ENCODE measurements around the gene FADS1.

Gene FADS1

DNA sequence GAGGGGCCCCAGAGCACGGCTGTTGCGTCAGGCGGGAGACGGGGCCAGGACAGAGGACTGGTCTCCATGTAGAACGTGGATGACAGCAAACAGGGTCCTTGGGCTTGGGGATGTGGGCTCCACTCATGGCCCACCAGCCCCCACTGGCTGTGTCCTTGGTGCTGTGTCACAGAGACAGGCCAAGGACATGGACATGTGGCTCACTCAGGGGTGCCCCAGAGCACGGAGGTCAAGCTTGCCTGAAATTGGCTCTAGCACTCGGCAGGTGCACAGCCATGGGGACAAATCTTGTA lies 25.7 kb upstream of the FADS1 start:
- TF ChIP-seq, protein P1, sequence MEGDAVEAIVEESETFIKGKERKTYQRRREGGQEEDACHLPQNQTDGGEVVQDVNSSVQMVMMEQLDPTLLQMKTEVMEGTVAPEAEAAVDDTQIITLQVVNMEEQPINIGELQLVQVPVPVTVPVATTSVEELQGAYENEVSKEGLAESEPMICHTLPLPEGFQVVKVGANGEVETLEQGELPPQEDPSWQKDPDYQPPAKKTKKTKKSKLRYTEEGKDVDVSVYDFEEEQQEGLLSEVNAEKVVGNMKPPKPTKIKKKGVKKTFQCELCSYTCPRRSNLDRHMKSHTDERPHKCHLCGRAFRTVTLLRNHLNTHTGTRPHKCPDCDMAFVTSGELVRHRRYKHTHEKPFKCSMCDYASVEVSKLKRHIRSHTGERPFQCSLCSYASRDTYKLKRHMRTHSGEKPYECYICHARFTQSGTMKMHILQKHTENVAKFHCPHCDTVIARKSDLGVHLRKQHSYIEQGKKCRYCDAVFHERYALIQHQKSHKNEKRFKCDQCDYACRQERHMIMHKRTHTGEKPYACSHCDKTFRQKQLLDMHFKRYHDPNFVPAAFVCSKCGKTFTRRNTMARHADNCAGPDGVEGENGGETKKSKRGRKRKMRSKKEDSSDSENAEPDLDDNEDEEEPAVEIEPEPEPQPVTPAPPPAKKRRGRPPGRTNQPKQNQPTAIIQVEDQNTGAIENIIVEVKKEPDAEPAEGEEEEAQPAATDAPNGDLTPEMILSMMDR (conservative IDR thresholded peaks at IDR 0.05; ENCODE audit: low read depth, low read length): no peak
- no peak overlapping the region for H3K4me3 ChIP-seq (ENCODE audit: low read depth, low read length)
- DNase-seq (ENCODE audit: low read depth): no peak

GRCh38 chr11:61841636-61842527 lies 25.1 kb upstream of the FADS1 start:
- H3K4me3 ChIP-seq (ENCODE audit: low read depth, low read length): no peak overlapping the region
- TF ChIP-seq, protein P1 (conservative IDR thresholded peaks at IDR 0.05; ENCODE audit: low read depth, low read length): no peak
- no peak for DNase-seq (ENCODE audit: low read depth)

- H3K4me3 ChIP-seq (ENCODE audit: low read depth, low read length): no peak overlapping the region
- no peak for DNase-seq (ENCODE audit: low read depth)
- TF ChIP-seq, protein P1 (conservative IDR thresholded peaks at IDR 0.05; ENCODE audit: low read depth, low read length): no peak
These were observed 23.6 kb upstream of the FADS1 start for GRCh38 chr11:61840371-61840770.

GRCh38 chr11:61839742-61840141 lies 22.9 kb upstream of the FADS1 start:
- no peak overlapping the region for H3K4me3 ChIP-seq (ENCODE audit: low read depth, low read length)
- TF ChIP-seq, protein P1 (conservative IDR thresholded peaks at IDR 0.05; ENCODE audit: low read depth, low read length): no peak
- no peak for DNase-seq (ENCODE audit: low read depth)

DNA sequence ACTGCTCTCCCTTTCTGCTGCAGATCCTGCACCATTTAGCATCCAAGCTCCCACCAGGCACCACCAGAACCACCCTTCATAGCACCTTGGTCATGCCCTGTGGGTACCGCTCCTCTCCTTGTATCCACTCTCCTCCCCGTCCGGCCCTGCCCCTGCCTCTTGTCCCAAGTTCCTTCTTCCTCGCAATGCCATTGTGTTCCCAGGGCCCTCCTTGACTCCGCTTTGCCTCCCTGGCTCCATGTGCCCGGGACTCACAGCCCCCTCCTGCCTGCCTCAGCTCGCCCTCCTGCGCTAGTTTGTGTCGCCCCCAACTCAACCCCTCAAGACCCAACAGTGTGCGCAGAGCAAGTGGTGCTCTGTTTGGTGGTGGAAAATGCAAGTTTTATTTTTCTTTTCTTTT lies 22.1 kb upstream of the FADS1 start:
- DNase-seq (ENCODE audit: low read depth): no peak
- no peak overlapping the region for H3K4me3 ChIP-seq (ENCODE audit: low read depth, low read length)
- TF ChIP-seq, protein P1 (conservative IDR thresholded peaks at IDR 0.05; ENCODE audit: low read depth, low read length): no peak

- TF ChIP-seq, protein P1 (conservative IDR thresholded peaks at IDR 0.05; ENCODE audit: low read depth, low read length): no peak
- DNase-seq (ENCODE audit: low read depth): no peak
- H3K4me3 ChIP-seq (ENCODE audit: low read depth, low read length): no peak overlapping the region
These were observed 21.7 kb upstream of the FADS1 start for GRCh38 chr11:61838501-61838900.

DNA sequence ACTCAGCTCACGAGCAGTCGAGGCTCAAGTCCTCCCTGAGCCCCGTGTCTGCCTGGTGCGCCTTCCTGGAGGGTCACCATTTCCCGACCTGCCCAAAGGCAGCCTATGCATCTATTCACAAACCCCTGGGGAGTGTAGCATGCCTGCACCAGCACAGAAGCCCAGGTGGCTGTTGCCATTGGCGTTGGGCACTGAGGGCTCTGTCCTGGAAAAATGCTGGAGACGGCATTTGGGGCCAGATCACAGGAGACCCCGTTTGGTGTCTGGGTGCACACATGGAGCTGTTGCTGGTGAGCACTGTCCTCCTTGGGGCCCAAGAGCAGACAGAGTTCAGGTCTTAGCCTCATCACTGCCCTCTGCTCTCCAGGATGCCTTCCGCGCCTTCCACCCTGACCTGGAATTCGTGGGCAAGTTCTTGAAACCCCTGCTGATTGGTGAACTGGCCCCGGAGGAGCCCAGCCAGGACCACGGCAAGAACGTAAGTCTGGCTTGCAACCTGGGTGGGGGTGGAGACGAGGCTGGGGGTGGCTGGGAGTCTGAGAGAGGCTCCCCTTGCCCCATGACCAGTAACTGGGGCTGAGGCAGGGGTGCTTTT lies 20.7 kb upstream of the FADS1 start:
- no peak for DNase-seq (ENCODE audit: low read depth)
- no peak overlapping the region for H3K4me3 ChIP-seq (ENCODE audit: low read depth, low read length)
- TF ChIP-seq, protein P1 (conservative IDR thresholded peaks at IDR 0.05; ENCODE audit: low read depth, low read length): no peak

All from choroid plexus epithelial cell (primary cell).